Vagina (tissue), 2 donors: ENCODE measurements around the gene AIG1. TPM values are rescaled to one million over a fixed set of nuclear protein-coding genes. Genes with fewer than 3 reads are reported as not detected.

Experiments used
- DNase-seq, 2 donors: peaks; one replicate each; pipeline ENCODE4 v3.0.0-alpha.2; 2017; ENCODE audit errors: extremely low spot score in 2 of 2
- H3K27ac ChIP-seq: fragments of 200-600 bp; sonication (generic); one replicate; pipeline ENCODE4 v1.5.1; 2019
- H3K27me3 ChIP-seq: fragments of 200-600 bp; sonication (generic); one replicate; pipeline ENCODE4 v1.5.1; 2019
- H3K36me3 ChIP-seq, 2 donors: fragments of 200-600 bp; sonication (generic); one replicate each; pipeline ENCODE4 v1.5.1; 2017 to 2019
- H3K4me1 ChIP-seq: fragments of 200-600 bp; sonication (generic); one replicate; pipeline ENCODE4 v1.5.1; 2019
- H3K4me3 ChIP-seq, 2 donors: fragments of 200-600 bp; sonication (generic); 1 replicate in 1 of 2; 2 replicates in 1 of 2; pipeline ENCODE4 v1.5.1; 2016 to 2019
- H3K9me3 ChIP-seq: fragments of 200-600 bp; sonication (generic); one replicate; pipeline ENCODE4 v1.5.1; 2019
- POLR2A ChIP-seq, 2 donors: fragments of 450-650 bp; IDR thresholded peaks; one replicate each; pipeline ENCODE4 v1.6.1; 2017; ENCODE audit warnings: antibody characterized with exemption in 2 of 2, mild to moderate bottlenecking in 2 of 2, moderate library complexity in 2 of 2
- POLR2AphosphoS5 ChIP-seq, 2 donors: sonication (generic); formaldehyde crosslinking; IDR thresholded peaks; one replicate each; pipeline ENCODE4 v1.9.0; 2017; ENCODE audit warnings: antibody characterized with exemption in 2 of 2, mild to moderate bottlenecking in 2 of 2, low read depth in 1 of 2; ENCODE audit not compliant: insufficient read depth in 1 of 2
- intact Hi-C: fragments of 100-400 bp; cut with DNase I; formaldehyde crosslinking; loops from one replicate; pipeline ENCODE4 v1.15.1; 2023
- total RNA-seq: library from RNA; depleted of rRNA; stranded (reverse); fragments of >200 nt; gene quantifications from one replicate; pipeline ENCODE4 v1.2.3, GENCODE V29; 2016
- TF ChIP-seq, protein P1 (sequence below), 3 experiments: fragments of 450-650 bp in 2 of 3; fragments of 200-600 bp in 1 of 3; sonication (generic) in 1 of 3; IDR thresholded peaks; one replicate each; pipeline ENCODE4 v1.5.1; 2017 to 2019; ENCODE audit warnings: antibody characterized with exemption in 3 of 3, mild to moderate bottlenecking in 2 of 3, moderate library complexity in 2 of 3

The AIG1 gene
- total RNA-seq, 1 donor from 2014 or later, result 22.3 TPM

GRCh38 chr6:143331362-143331761 is 270.7 kb downstream of the AIG1 start:
- Histone ChIP-seq H3K9me3 (no peaks in the 10 kb centered on the region), H3K36me3 (no peaks in the 10 kb centered on the region), H3K27me3 (no peaks in the 10 kb centered on the region), H3K4me3 (no peak overlapping the region), H3K4me1 (no peaks in the 10 kb centered on the region), H3K27ac (no peak overlapping the region)
- DNase-seq, result no peak
- TF ChIP-seq, protein P1, sequence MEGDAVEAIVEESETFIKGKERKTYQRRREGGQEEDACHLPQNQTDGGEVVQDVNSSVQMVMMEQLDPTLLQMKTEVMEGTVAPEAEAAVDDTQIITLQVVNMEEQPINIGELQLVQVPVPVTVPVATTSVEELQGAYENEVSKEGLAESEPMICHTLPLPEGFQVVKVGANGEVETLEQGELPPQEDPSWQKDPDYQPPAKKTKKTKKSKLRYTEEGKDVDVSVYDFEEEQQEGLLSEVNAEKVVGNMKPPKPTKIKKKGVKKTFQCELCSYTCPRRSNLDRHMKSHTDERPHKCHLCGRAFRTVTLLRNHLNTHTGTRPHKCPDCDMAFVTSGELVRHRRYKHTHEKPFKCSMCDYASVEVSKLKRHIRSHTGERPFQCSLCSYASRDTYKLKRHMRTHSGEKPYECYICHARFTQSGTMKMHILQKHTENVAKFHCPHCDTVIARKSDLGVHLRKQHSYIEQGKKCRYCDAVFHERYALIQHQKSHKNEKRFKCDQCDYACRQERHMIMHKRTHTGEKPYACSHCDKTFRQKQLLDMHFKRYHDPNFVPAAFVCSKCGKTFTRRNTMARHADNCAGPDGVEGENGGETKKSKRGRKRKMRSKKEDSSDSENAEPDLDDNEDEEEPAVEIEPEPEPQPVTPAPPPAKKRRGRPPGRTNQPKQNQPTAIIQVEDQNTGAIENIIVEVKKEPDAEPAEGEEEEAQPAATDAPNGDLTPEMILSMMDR (IDR thresholded peaks at IDR 0.05), result no peak
- TF ChIP-seq POLR2AphosphoS5 (IDR thresholded peaks at IDR 0.05; ENCODE audit: insufficient read depth in 1 of 2, low read depth in 1 of 2) (no peak), POLR2A (IDR thresholded peaks at IDR 0.05) (no peak)
- intact Hi-C loops, result no loop called here

- Histone ChIP-seq H3K27ac (no peak overlapping the region), H3K36me3 (no peaks in the 10 kb centered on the region), H3K27me3 (no peaks in the 10 kb centered on the region), H3K4me1 (no peaks in the 10 kb centered on the region), H3K9me3 (no peaks in the 10 kb centered on the region), H3K4me3 (no peak overlapping the region)
- no peak for TF ChIP-seq POLR2A (IDR thresholded peaks at IDR 0.05)
- no peak for TF ChIP-seq POLR2AphosphoS5 (IDR thresholded peaks at IDR 0.05; ENCODE audit: insufficient read depth in 1 of 2, low read depth in 1 of 2)
- TF ChIP-seq, protein P1 (IDR thresholded peaks at IDR 0.05), result no peak
- no peak for DNase-seq
- intact Hi-C loops, result no loop called here
Observed at GRCh38 chr6:143332153-143332845, 271.6 kb downstream of the AIG1 start.

GRCh38 chr6:143333081-143333480 is 272.4 kb downstream of the AIG1 start:
- no peak overlapping the region for H3K4me3 ChIP-seq
- no peaks in the 10 kb centered on the region for H3K36me3 ChIP-seq
- no peaks in the 10 kb centered on the region for H3K9me3 ChIP-seq
- no peak for DNase-seq
- TF ChIP-seq POLR2AphosphoS5 (IDR thresholded peaks at IDR 0.05; ENCODE audit: insufficient read depth in 1 of 2, low read depth in 1 of 2) (peak in 1 of 2 donors; percentile 62), POLR2A (IDR thresholded peaks at IDR 0.05) (no peak)
- TF ChIP-seq, protein P1 (IDR thresholded peaks at IDR 0.05), result no peak
- peaks cover 6% of the 10 kb centered on the region for H3K4me1 ChIP-seq
- no peaks in the 10 kb centered on the region for H3K27me3 ChIP-seq
- intact Hi-C loops, result no loop called here
- no peak overlapping the region for H3K27ac ChIP-seq

- no peaks in the 10 kb centered on the region for H3K27me3 ChIP-seq
- H3K36me3 ChIP-seq, result no peaks in the 10 kb centered on the region
- intact Hi-C loops, result no loop called here
- H3K4me3 ChIP-seq, result no peak overlapping the region
- TF ChIP-seq POLR2AphosphoS5 (IDR thresholded peaks at IDR 0.05; ENCODE audit: insufficient read depth in 1 of 2, low read depth in 1 of 2) (no peak), POLR2A (IDR thresholded peaks at IDR 0.05) (no peak)
- TF ChIP-seq, protein P1 (IDR thresholded peaks at IDR 0.05), result no peak
- peaks cover 14% of the 10 kb centered on the region for H3K4me1 ChIP-seq
- DNase-seq, result no peak
- no peak overlapping the region for H3K27ac ChIP-seq
- H3K9me3 ChIP-seq, result no peaks in the 10 kb centered on the region
Observed at GRCh38 chr6:143333749-143334520, 273.2 kb downstream of the AIG1 start.

GRCh38 chr6:143335865-143336264 is 275.2 kb downstream of the AIG1 start:
- Histone ChIP-seq H3K27me3 (no peaks in the 10 kb centered on the region), H3K36me3 (no peaks in the 10 kb centered on the region), H3K4me1 (peaks cover 15% of the 10 kb centered on the region), H3K27ac (no peak overlapping the region), H3K9me3 (no peaks in the 10 kb centered on the region), H3K4me3 (no peak overlapping the region)
- intact Hi-C loops, result no loop called here
- DNase-seq, result no peak
- TF ChIP-seq POLR2AphosphoS5 (IDR thresholded peaks at IDR 0.05; ENCODE audit: insufficient read depth in 1 of 2, low read depth in 1 of 2) (no peak), POLR2A (IDR thresholded peaks at IDR 0.05) (no peak)
- TF ChIP-seq, protein P1 (IDR thresholded peaks at IDR 0.05), result no peak
